OCI-LY1 (cell line): ENCODE data around the gene BIVM.

Experiments used
- H2AFZ ChIP-seq: fragments of 200-600 bp; sonication (generic), shearing (Covaris generic); 2 replicates; pipeline ENCODE4 v1.6.0; 2014; ENCODE audit warnings: antibody characterized with exemption, mild to moderate bottlenecking, low read length
- H3F3A ChIP-seq: fragments of 200-600 bp; sonication (generic), shearing (Covaris generic); 2 replicates; pipeline ENCODE4 v1.6.0; 2014; ENCODE audit warnings: mild to moderate bottlenecking, antibody characterized with exemption, low read length, moderate library complexity; ENCODE audit not compliant: insufficient read depth
- H3K27ac ChIP-seq: fragments of 200-600 bp; sonication (generic); 2 replicates; pipeline ENCODE4 v1.5.1; 2014; ENCODE audit warnings: low read length, mixed run types, mild to moderate bottlenecking, low read depth; ENCODE audit not compliant: poor library complexity, severe bottlenecking
- H3K27me3 ChIP-seq: fragments of 200-600 bp; sonication (generic); 2 replicates; pipeline ENCODE4 v1.6.0; 2014; ENCODE audit warnings: antibody characterized with exemption, mild to moderate bottlenecking, low read length, moderate library complexity; ENCODE audit not compliant: insufficient read depth
- H3K36me3 ChIP-seq: fragments of 200-600 bp; sonication (generic); 2 replicates; pipeline ENCODE4 v1.6.1; 2014; ENCODE audit warnings: mild to moderate bottlenecking, antibody characterized with exemption, low read length, moderate library complexity, mixed read lengths; ENCODE audit not compliant: insufficient read depth
- H3K4me1 ChIP-seq: fragments of 200-600 bp; sonication (generic); 2 replicates; pipeline ENCODE4 v1.5.1; 2014; ENCODE audit warnings: mild to moderate bottlenecking, low read length, moderate library complexity; ENCODE audit not compliant: insufficient read depth, severe bottlenecking
- H3K4me2 ChIP-seq: fragments of 200-600 bp; sonication (generic), shearing (Covaris generic); 2 replicates; pipeline ENCODE4 v1.6.1; 2014; ENCODE audit warnings: low read length
- H3K4me3 ChIP-seq: fragments of 200-600 bp; sonication (generic); 2 replicates; pipeline ENCODE4 v1.5.1; 2014; ENCODE audit warnings: low read length, low read depth, mild to moderate bottlenecking, mixed read lengths; ENCODE audit not compliant: poor library complexity, severe bottlenecking
- H3K79me2 ChIP-seq: fragments of 200-600 bp; shearing (Covaris generic); 2 replicates; pipeline ENCODE4 v1.6.1; 2016; ENCODE audit warnings: mixed run types, low read length, mixed read lengths; ENCODE audit not compliant: insufficient read depth
- H3K9ac ChIP-seq: fragments of 200-600 bp; sonication (generic), shearing (Covaris generic); 2 replicates; pipeline ENCODE4 v1.6.1; 2014; ENCODE audit warnings: mild to moderate bottlenecking, low read length, mixed read lengths
- H3K9me2 ChIP-seq: fragments of 200-600 bp; sonication (generic), shearing (Covaris generic); 2 replicates; pipeline ENCODE4 v1.6.1; 2014; ENCODE audit warnings: low read depth, mild to moderate bottlenecking, low read length, mixed read lengths
- H3K9me3 ChIP-seq: fragments of 200-600 bp; shearing (Covaris generic); 2 replicates; pipeline ENCODE4 v1.6.1; 2014; ENCODE audit warnings: low read length, mixed read lengths
- H4K20me1 ChIP-seq: fragments of 200-600 bp; sonication (generic), shearing (Covaris generic); 2 replicates; pipeline ENCODE4 v1.6.0; 2016; ENCODE audit warnings: mild to moderate bottlenecking, low read length; ENCODE audit not compliant: insufficient read depth
- EZH2 ChIP-seq: fragments of 200-600 bp; sonication (generic), shearing (Covaris generic); IDR thresholded peaks from 2 replicates; pipeline ENCODE4 v1.8.0; 2017; ENCODE audit warnings: borderline replicate concordance, mixed run types, mild to moderate bottlenecking, antibody characterized with exemption, low read length, moderate library complexity, mixed read lengths
- TF ChIP-seq, protein P1 (sequence below): fragments of 200-600 bp; sonication (generic), shearing (Covaris generic); IDR thresholded peaks from 2 replicates; pipeline ENCODE4 v1.5.1; 2017; ENCODE audit warnings: mild to moderate bottlenecking, antibody characterized with exemption, low read length, moderate library complexity, mixed read lengths

Gene BIVM

DNA sequence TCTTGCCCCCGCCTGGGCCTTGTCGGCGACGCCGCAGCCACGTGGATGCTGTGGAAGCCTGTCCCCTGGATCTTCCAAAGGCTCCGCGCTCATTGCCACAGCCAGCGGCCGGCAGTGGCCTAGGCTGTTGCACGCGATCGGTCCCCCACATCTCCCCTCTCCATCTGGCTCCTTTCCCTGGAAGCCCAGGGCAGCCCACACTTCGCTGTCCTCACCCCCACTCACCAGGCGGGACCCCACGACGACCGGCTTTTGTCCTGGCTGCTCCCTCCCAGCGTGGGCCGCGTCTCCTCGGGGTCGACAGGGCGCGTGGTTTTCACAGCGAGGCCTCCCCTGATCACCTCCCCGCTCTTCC lies 24.7 kb upstream of the BIVM start:
- Histone ChIP-seq H3K9ac (peak overlapping the region; percentile 86; the same call in 1 of the 2 replicates), H3K79me2 (peaks cover 5% of the 10 kb centered on the region; the same call in 1 of the 2 replicates), H2AFZ (no peak overlapping the region), H3K4me3 (peak overlapping the region; percentile 81), H3K9me3 (no peaks in the 10 kb centered on the region), H3K27me3 (no peaks in the 10 kb centered on the region), H3K4me1 (peaks cover 38% of the 10 kb centered on the region), H3K27ac (peak overlapping the region; percentile 29), H3K9me2 (no peaks in the 10 kb centered on the region), H4K20me1 (no peaks in the 10 kb centered on the region), H3F3A (no peaks in the 10 kb centered on the region), H3K36me3 (peaks cover 4% of the 10 kb centered on the region; the same call in 1 of the 2 replicates), H3K4me2 (peak overlapping the region; percentile 83)
- TF ChIP-seq EZH2: no peak
- TF ChIP-seq, protein P1, sequence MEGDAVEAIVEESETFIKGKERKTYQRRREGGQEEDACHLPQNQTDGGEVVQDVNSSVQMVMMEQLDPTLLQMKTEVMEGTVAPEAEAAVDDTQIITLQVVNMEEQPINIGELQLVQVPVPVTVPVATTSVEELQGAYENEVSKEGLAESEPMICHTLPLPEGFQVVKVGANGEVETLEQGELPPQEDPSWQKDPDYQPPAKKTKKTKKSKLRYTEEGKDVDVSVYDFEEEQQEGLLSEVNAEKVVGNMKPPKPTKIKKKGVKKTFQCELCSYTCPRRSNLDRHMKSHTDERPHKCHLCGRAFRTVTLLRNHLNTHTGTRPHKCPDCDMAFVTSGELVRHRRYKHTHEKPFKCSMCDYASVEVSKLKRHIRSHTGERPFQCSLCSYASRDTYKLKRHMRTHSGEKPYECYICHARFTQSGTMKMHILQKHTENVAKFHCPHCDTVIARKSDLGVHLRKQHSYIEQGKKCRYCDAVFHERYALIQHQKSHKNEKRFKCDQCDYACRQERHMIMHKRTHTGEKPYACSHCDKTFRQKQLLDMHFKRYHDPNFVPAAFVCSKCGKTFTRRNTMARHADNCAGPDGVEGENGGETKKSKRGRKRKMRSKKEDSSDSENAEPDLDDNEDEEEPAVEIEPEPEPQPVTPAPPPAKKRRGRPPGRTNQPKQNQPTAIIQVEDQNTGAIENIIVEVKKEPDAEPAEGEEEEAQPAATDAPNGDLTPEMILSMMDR: no peak

GRCh38 chr13:102774591-102775520 lies 24.1 kb upstream of the BIVM start:
- no peaks in the 10 kb centered on the region for H3F3A ChIP-seq
- no peaks in the 10 kb centered on the region for H3K27me3 ChIP-seq
- no peaks in the 10 kb centered on the region for H3K9me2 ChIP-seq
- H2AFZ ChIP-seq: peak overlapping the region; percentile 73
- H4K20me1 ChIP-seq: no peaks in the 10 kb centered on the region
- H3K4me2 ChIP-seq: no peak overlapping the region
- H3K9ac ChIP-seq: no peak overlapping the region
- peaks cover 37% of the 10 kb centered on the region for H3K4me1 ChIP-seq
- peaks cover under 1% of the 10 kb centered on the region; the same call in 1 of the 2 replicates for H3K36me3 ChIP-seq
- peaks cover 5% of the 10 kb centered on the region; the same call in 1 of the 2 replicates for H3K79me2 ChIP-seq
- H3K9me3 ChIP-seq: no peaks in the 10 kb centered on the region
- no peak overlapping the region for H3K4me3 ChIP-seq
- no peak for TF ChIP-seq EZH2
- TF ChIP-seq, protein P1: no peak
- no peak overlapping the region for H3K27ac ChIP-seq

- Histone ChIP-seq H3K79me2 (no peaks in the 10 kb centered on the region), H2AFZ (no peak overlapping the region), H3K9me2 (no peaks in the 10 kb centered on the region), H3K9ac (no peak overlapping the region), H4K20me1 (no peaks in the 10 kb centered on the region), H3K27me3 (no peaks in the 10 kb centered on the region), H3K27ac (no peak overlapping the region), H3K4me1 (peaks cover 22% of the 10 kb centered on the region), H3K36me3 (no peaks in the 10 kb centered on the region), H3K4me3 (no peak overlapping the region), H3F3A (no peaks in the 10 kb centered on the region), H3K9me3 (no peaks in the 10 kb centered on the region), H3K4me2 (no peak overlapping the region)
- TF ChIP-seq, protein P1: no peak
Observed at GRCh38 chr13:102776271-102776670, 22.6 kb upstream of the BIVM start.
